HG02852 (cell line): ENCODE results near the gene INSRR.

Experiments
- ATAC-seq: cut with Tn5 transposase; IDR thresholded peaks from one replicate; pipeline ENCODE4 v1.9.1; 2021; ENCODE audit warnings: mild to moderate bottlenecking, moderate library complexity; ENCODE audit not compliant: unreplicated experiment

INSRR gene

GRCh38 chr1:156894711-156895454 lies 36.0 kb upstream of the INSRR start:
- no peak for ATAC-seq

DNA sequence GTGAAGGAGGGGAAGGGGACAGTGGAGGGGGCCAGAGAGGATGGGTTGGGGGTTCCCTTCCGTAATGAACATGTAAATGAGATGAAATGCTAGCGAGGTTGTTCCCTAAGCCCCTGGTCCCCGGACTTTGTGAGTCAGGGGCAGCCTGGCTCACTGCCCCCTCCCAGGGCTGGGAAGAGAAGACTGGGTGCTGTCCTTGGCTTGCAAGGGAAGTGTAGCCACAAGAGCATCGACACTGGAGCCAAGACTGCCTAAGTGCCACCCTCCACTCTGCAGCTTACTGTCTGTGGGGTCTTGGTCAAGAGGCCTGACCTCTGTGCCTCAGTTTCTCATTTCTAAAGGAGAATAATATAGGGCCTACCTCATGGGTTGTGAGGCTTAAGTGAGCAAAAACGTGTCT lies 35.1 kb upstream of the INSRR start:
- ATAC-seq, result no peak

DNA sequence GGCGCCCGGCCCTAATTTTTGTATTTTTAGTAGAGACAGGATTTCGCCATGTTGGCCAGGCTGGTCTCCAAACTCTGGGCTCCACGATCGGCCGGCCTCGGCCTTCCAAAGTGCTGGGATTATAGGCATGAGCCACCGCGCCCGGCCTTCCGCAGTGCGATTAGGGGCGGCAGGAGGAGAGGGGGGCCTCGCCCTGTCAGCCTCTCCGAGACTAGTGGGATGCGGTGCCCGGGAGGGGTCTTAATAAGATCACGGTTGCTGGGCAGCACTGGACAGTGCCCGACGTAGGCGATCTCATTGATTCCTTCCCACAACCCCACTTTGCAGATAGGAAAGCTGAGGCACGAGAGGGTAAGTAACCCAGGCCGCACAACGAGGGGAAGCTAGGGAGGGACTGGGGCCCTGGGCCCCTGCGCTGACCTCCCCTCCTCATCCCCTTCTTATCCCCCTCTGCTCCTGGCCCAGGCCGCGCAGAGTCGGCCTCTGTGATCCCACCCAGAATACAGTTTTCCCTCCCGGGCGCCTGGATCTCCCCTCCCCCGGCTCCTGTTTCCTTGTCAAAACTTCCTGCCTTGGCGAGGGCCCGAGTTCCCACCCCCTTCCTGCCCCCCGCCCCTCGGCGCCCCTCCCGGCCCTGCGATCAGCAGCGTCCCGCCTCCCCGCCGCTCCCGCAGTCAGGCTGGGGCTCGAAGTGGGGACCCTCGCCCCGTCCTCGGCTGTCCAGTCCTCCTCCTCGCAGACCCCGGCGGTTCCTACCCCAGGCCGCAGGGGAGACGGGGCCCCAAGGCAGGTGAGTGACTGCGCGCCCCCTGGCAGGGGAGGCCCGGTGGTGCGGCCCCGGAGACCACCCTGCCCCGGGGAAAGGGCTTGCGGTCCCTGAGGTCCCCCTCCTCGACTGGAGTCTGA lies 34.4 kb upstream of the INSRR start, which contains the start of gene PEAR1:
TSS of gene PEAR1 (plus strand) at position 671 of the 906 bp plus-strand sequence. CDS start 10,209 bp downstream, outside the sequence.
- no peak for ATAC-seq

DNA sequence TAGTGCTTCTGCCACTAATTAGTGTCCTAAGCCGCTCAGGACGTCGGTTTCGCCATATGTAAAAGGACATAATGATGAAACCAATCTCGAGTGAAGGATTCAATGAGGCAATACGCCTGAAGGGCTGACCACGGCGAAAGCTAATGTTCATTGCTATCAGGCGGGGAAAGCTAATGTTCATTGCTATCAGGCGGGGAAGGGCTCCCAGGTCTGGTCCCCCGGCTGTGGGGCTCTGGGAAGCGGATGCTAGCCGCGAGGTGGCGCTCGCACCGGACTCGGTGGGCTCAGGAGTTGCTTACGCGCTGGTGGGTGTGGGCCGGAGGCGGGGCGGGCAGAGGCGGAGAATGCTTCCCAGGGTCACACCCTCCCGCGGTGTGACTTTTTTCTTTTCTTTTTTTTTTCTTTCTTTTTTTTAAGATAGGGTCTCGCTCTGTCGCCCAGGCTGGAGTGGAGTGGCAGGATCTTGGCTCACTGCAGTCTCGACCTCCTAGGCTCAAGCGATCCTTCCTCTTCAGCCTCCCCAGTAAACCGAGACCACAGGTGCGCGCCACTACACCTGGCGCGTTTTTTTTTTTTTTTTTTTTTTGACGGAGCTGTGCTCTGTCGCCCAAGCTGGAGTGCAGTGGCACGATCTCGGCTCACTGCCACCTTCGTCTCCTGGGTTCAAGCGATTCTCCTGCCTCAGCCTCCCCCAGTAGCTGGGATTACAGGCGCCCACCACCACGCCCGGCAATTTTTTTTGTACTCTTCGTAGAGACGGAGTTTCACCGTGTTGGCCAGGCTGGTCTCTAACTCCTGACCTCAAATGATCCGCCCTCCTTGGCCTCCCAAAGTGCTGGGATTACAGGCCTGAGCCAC lies 33.5 kb upstream of the INSRR start:
- ATAC-seq, result peak; percentile 67

- no peak for ATAC-seq
Observed at GRCh38 chr1:156889802-156890580, 31.1 kb upstream of the INSRR start.

DNA sequence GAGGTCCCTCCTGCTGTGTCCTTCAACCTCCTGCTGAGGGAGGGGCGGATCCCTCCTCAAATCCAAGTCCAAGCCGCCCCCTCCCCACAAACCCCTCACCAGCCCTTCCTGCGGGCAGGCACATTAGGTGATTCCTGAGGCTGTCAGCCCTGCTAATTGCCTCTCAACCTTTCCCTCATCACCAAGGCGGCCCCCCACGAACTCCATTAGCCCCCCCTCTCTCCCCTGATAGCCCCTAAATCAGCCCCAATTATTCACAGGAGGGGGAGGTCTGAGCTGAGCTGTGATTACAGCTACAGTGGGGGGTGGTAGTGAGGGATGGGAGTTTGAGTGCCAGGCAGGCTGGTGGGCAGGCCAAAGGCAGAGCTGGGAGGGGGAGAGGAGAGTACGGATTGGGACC lies 28.8 kb upstream of the INSRR start:
- no peak for ATAC-seq

GRCh38 chr1:156887317-156887716 lies 28.4 kb upstream of the INSRR start:
- ATAC-seq, result no peak

DNA sequence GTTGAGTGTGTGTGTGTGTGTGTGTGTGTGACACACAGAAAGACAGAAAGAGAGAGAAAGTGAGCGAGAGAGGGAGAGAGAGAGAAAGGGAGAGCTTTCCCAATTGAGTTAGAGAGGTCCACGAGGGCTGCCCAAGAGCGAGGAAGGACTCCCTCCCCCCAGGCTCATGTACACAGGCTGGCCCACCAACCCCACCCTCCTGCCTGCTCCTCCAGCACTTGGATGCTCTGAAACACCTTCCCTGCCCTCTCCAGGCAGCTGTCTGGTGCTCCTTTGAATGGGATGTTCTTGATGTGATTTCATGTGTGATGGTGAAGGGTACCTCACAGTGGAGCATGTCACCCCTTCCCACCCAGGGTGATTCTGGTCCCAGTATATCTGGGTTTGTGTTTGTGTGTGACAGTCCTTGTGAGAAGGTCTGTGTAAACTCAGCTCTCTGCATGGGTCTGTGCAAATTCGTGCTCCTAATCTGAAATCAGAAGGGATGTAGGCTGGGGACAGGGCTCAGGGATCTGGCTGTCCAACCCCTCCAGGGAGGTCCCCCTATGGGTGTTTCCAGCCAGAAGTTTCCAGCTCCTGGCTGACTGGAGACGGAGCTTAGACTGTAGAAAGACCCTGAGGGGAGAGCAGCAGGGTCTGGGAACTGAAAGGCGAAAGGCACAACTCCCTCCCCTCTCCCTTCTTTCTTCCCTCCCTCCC lies 27.8 kb upstream of the INSRR start:
- no peak for ATAC-seq

- no peak for ATAC-seq
Observed at GRCh38 chr1:156885880-156886355, 27.0 kb upstream of the INSRR start.

- no peak for ATAC-seq
Observed at GRCh38 chr1:156885314-156885713, 26.4 kb upstream of the INSRR start.

DNA sequence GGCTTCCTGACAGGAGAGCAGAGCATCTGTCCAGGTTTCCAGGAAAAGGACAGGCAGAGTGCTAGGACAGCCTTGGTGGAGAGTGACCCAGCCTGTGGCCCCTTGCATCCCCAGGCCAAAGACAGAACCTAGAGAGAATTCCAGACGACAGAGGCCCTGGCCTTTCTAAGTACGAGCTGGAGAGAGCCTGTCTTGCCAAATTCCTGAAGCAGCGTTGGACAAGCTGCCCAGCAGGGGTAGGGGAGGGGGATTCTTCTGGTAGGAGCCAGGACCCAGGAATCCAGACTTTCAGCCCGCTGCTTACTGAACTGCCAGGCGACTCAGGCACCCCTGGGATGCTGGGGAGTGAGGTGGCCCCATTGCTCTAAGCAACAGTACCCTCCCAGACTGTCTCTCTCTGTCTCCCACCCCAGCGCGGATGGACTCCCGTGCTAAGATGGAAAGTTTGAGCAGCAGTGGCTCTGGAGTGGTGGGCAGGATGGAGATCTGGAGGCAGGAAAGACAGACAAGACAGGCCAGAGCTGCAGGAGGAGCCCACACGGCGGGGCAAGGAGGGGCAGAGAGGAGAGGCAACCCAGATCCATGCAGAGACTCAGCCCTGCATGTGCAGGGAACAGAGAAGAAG lies 25.8 kb upstream of the INSRR start:
- no peak for ATAC-seq

DNA sequence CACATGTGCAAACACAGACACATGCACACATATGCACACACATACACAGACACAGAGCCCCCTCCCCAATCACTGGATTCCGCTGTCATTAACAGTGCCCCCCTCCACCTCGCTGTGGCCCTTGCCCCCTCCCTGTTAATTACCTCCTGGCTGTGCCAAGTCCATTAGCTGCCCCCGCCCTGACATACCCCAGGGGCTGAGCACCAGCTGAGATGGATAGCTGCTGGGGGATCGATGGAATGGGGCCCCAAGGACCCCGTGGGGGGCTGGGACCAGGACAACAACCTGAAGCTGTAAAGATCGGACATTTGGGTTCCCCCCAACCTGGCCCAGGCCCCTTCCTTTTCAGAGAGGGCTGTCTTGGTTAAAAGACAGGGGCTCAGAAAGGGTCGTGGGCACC lies 25.0 kb upstream of the INSRR start:
- ATAC-seq, result no peak

DNA sequence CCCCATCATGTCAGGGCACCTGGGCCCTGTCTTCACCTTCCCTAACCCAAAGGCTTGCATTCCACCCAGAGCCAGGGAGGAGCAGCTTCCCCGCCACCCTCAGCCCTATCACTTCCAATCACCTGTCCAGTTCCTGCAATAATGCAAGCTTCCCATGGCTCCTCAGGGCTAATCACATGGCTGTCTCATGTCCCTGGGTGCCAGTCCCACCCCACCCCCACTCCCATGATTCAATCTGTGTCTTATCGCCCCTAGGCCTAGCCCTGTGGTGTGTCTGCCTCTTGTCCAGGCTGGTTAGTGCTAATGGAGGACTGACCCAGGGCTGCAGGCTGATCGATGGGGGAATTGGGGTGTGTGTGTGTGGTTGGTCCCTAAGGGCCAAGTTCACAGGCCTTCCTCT lies 23.6 kb upstream of the INSRR start:
- ATAC-seq, result no peak

DNA sequence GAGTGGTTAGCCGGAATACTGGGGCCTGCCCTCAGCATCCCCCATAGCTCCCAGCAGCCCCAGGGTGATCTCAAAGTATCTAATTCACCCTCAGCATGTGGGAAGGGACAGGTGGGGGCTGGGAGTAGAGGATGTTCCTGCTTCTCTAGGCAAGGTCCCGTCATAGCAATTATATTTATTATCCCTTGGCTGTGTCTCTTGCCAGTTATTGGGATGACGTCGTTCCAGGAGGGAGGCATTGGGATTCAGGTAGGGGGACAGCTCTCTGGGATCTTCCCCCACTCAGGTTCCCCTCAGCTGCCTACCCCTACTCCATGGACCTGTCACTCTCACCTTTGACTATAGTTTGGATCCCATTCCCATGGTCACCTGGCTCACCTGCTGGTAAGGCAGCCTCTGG lies 22.7 kb upstream of the INSRR start:
- ATAC-seq, result no peak

DNA sequence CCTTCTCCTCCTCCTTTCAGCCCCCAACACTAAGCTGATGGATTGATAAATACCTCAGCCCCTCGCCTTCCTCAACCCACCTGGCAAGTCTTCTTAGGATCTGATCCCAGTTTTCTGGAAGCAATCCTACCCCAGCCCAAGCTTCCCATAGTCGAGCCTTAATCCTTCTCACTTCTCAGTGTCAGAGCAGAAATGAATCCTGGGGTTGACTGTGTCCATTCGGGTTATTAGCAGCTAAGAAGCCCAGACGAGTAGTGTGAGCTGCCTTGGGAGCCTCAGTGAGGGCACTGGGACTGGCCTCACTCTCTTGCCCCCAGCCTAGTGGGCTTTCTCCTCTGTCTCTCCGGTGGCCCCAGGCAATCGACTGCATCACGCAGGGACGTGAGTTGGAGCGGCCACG lies 22.2 kb upstream of the INSRR start:
- no peak for ATAC-seq

DNA sequence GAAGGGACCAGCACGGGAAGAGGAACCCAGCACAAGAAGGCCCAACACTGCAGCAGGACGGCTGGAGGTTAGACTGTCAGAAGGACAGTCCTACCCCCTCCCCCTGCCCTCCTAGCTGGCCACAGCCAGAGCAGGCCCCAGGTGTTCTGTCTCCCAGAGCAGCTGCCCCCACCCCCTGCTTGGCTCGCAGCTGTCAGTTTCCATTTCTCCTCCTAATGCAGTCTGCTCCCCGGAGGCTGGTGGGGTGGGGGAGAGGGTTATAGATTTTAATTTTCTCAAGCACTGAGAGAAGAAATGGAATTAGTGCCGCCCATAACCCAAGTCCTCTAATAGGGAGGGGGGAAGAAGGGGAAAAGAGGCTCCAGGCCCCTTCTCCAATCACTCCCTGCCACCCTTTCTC lies 21.6 kb upstream of the INSRR start:
- no peak for ATAC-seq

GRCh38 chr1:156879876-156880275 lies 21.0 kb upstream of the INSRR start:
- no peak for ATAC-seq

DNA sequence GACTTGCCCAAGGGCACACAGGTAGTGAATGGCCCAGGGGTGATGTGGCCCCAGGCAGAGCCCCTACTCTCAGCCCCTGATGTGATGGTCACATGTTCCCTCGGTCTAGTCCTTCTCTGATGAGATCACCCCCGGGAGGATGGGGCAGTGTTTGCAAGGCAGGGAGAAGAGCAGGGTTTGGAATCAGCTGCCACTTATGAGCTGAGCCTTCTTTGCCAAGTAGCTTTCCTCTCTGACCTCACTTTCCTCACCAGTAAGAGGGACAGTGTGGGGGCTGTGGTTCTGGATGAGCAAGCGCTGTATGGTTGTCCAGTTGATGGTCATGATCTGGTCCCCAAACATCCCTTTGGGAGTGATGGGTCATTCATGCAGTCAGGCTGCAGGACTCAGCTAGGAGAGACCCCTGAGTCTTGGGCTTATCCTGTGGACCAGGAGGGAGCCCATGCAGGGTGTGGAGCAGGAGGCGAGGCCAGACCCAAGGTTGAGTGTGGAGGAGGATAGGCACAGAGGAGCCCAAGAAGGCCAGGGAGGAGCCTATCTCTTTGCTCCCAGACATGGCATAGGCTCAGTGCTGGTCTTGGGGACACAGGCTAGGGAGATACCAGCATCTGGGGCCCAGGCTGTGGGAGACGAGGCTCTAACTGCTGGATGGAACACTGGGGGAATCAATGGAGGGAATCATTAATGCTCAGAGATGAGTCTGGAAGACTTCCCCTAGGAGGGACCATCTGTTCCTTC lies 18.7 kb upstream of the INSRR start:
- no peak for ATAC-seq
